ENCODE results near the gene NPR1. TPM values are rescaled to one million over a fixed set of nuclear protein-coding genes. Genes with fewer than 3 reads are reported as not detected.
"Not testable (repeated sequence)": the region's sequence is repeated elsewhere in the genome, so short reads cannot be mapped to it uniquely, and the experiment has no call there.

NPR1 gene
- total RNA-seq, 4 donors from 2014 or later = 24.9 to 67.1 (median 49.8) TPM

DNA sequence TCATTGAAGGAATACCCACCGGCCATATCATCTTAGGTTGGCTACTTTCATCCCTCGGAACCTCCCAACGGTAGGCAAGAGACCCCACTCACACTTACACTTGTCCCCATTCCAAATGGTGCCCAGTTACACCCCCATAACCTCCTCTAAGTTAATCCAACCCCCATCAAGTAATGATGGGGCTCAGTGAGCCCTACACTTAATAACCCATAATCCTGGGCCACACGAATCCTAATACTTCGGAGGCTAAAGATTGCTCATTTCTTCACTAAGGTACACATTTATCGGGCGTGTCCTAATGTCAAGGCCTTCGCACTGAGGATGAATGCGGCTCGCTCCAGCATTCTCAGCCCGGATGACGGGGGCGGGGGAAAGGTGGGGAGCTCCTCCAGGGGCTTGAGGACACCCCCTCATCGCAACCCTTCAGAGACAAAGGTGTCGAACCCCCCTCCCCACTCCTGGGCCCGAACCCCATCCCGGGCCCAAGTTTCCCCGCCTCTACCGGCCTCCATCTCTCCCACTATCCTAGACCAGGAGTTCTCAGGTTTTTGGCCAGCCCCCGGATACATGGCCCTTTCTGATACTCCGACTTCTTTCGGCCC, 8.1 kb upstream of the NPR1 start:
- 1% methylated on average over 22 of the region's 22 CpGs for WGBS
- Histone ChIP-seq H3K4me3 (peak overlapping the region; percentile 73 to 82 (median 78)), H3K27me3 (no peaks in the 10 kb centered on the region), H3K9me3 (no peaks in the 10 kb centered on the region), H3K36me3 (peaks cover 35 to 43% (median 40%) of the 10 kb centered on the region in 4 donors), H3K4me1 (peaks cover 14 to 31% (median 23%) of the 10 kb centered on the region in 4 donors), H3K27ac (replicated peaks in 1 of 4) (peak overlapping the region; percentile 82 to 87 (median 85))
- TF ChIP-seq POLR2A (IDR thresholded peaks at IDR 0.05; ENCODE audit: low read depth) (no peak), EP300 (IDR thresholded peaks at IDR 0.05) (no peak), POLR2AphosphoS5 (IDR thresholded peaks at IDR 0.05) (no peak)
- TF ChIP-seq, protein P1, sequence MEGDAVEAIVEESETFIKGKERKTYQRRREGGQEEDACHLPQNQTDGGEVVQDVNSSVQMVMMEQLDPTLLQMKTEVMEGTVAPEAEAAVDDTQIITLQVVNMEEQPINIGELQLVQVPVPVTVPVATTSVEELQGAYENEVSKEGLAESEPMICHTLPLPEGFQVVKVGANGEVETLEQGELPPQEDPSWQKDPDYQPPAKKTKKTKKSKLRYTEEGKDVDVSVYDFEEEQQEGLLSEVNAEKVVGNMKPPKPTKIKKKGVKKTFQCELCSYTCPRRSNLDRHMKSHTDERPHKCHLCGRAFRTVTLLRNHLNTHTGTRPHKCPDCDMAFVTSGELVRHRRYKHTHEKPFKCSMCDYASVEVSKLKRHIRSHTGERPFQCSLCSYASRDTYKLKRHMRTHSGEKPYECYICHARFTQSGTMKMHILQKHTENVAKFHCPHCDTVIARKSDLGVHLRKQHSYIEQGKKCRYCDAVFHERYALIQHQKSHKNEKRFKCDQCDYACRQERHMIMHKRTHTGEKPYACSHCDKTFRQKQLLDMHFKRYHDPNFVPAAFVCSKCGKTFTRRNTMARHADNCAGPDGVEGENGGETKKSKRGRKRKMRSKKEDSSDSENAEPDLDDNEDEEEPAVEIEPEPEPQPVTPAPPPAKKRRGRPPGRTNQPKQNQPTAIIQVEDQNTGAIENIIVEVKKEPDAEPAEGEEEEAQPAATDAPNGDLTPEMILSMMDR (IDR thresholded peaks at IDR 0.05) = no peak
- no peak for DNase-seq (ENCODE audit: extremely low spot score)
- intact Hi-C loops (cut with DNase I) = no loop called here

DNA sequence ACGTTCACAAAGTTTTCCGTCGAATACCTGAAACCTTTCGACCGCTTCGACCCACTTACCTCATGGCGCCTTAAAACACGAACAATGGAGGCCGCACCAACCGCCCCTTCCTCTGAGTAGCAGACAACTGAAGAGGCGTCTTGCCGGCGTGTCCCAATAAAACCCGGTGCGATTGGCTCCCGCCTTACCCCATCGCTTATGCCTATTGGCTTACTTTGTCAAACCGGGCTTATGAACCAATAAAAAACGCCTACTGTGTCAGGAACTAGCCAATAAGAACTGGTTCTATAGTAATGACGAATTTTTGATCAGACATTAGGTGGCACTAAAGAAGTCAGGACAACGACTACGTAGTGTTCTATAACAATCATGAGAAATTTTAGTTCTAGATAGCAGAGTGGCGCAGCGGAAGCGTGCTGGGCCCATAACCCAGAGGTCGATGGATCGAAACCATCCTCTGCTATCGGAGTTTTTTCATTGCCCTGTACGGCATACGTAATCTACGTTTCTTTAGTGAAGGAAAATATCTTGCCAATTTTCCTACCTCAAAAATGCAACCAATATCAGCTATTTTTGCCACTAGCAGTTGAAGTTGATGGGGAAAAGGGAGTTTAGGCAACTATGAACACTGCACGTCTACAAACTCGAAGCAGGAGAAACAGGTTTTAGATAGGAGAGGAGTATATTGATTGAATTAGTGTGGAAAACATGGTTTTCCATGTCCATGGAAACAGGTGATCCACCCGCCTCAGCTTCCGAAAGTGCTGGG, 7.4 kb upstream of the NPR1 start, which contains the start of gene ILF2:
ILF2 (minus strand) TSS at position 135 of the 769 bp plus-strand sequence; CDS start at position 64, 71 bp downstream.
- no peak for TF ChIP-seq EP300 (IDR thresholded peaks at IDR 0.05)
- TF ChIP-seq, protein P1 (IDR thresholded peaks at IDR 0.05) = peak in 1 of 3 experiments; percentile 5
- peak; percentile 81 for TF ChIP-seq POLR2A (IDR thresholded peaks at IDR 0.05; ENCODE audit: low read depth)
- peak; percentile 96 to 98 for TF ChIP-seq POLR2AphosphoS5 (IDR thresholded peaks at IDR 0.05)
- no peaks in the 10 kb centered on the region for H3K9me3 ChIP-seq
- no peaks in the 10 kb centered on the region for H3K27me3 ChIP-seq
- peaks cover 28 to 36% (median 33%) of the 10 kb centered on the region in 4 donors for H3K36me3 ChIP-seq
- H3K27ac ChIP-seq (replicated peaks in 1 of 4) = peak within 1 kb of the TSS; percentile 84 to 88 (median 86)
- peaks cover 14 to 31% (median 23%) of the 10 kb centered on the region in 4 donors for H3K4me1 ChIP-seq
- intact Hi-C loops (cut with DNase I) = no loop called here
- DNase-seq (ENCODE audit: extremely low spot score) = peak; percentile 99
- peak within 1 kb of the TSS; percentile 73 to 82 (median 78) for H3K4me3 ChIP-seq
- WGBS = 1% methylated on average over 34 of the region's 35 CpGs

DNA sequence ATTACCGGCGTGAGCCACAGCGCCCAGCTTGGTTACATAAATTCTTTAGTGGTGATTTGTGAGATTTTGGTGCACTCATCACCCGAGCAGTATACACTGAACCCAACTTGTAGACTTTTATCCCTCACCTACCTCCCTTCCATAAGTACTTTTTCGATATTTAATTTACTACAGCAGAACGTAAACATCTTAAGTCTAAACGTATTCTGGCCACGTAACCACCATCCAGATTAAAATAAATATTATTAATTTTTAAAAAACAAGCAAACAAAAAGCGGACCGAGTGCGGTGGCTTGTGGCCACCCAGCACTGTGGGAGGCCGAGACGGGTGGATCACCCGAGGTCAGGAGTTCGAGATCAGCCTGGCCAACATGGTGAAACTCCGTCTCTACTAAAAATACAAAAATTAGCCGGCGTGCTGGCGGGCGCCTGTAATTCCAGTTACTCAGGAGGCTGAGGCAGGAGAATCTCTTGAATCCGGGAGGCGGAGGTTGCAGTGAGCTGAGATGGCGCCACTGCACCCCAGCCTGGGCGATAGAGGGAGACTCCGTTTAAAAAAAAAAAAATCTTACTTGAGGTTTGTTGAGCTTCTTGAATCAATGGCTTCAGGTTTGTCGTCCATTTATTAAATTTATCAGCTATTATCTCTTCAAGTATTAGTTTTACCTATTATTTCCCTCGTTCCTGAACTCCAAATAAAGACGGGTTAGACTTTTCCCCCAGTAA, 6.7 kb upstream of the NPR1 start:
- Histone ChIP-seq H3K4me3 (peak overlapping the region; percentile 73 to 82 (median 78)), H3K4me1 (peaks cover 14 to 31% (median 23%) of the 10 kb centered on the region in 4 donors), H3K27ac (replicated peaks in 1 of 4) (peak overlapping the region; percentile 83 to 88 (median 86)), H3K36me3 (peaks cover 21 to 29% (median 26%) of the 10 kb centered on the region in 4 donors)
- TF ChIP-seq, protein P1 (IDR thresholded peaks at IDR 0.05) = peak; percentile 10 to 12 (median 12)
- DNase-seq (ENCODE audit: extremely low spot score); H3K27me3 ChIP-seq; intact Hi-C loops (cut with DNase I); H3K9me3 ChIP-seq: not testable (repeated sequence)
- 9% methylated on average over 28 of the region's 28 CpGs for WGBS

DNA sequence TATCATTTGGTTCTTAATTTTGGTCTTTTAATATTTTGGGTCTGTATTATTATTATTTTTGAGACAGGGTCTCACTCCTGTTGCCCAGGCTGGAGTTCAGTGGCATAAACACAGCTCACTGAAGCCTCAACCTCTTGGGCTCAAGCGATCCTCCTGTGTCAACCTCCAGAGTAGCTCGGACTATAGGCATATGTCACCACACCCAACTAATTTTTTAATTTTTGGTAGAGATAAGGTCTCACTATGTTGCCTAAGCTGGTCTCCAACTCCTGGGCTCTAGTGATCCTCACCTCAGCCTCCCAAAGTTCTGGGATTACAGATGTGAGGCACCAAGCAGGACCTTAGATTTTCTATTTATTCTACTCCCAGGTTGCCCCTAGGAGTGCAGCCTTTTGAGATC, 5.0 kb upstream of the NPR1 start:
- H3K27me3 ChIP-seq = peaks cover 0 to 3% (median 0%) of the 10 kb centered on the region in 4 donors
- H3K4me3 ChIP-seq = no peak overlapping the region
- no peak for DNase-seq (ENCODE audit: extremely low spot score)
- TF ChIP-seq POLR2A (IDR thresholded peaks at IDR 0.05; ENCODE audit: low read depth) (no peak), POLR2AphosphoS5 (IDR thresholded peaks at IDR 0.05) (no peak), EP300 (IDR thresholded peaks at IDR 0.05) (no peak)
- TF ChIP-seq, protein P1 (IDR thresholded peaks at IDR 0.05) = no peak
- intact Hi-C loops (cut with DNase I) = no loop called here
- H3K9me3 ChIP-seq = no peaks in the 10 kb centered on the region
- no peak overlapping the region for H3K27ac ChIP-seq (replicated peaks in 1 of 4)
- WGBS = 87% methylated on average over 2 of the region's 2 CpGs
- peaks cover 26 to 42% (median 32%) of the 10 kb centered on the region in 4 donors for H3K4me1 ChIP-seq
- H3K36me3 ChIP-seq = peaks cover 5 to 12% (median 9%) of the 10 kb centered on the region in 4 donors
